Hippocampal formation (tissue), 2 donors: Measurements from ENCODE around the gene C1orf21.

Source experiments
- DNase-seq, 2 donors: peaks; one replicate each; lab custom pipeline; 2025; lab: John Stamatoyannopoulos, UW

C1orf21 gene

GRCh38 chr1:184447651-184448185 lies 60.9 kb downstream of the C1orf21 start:
- DNase-seq = no peak

GRCh38 chr1:184449916-184450315 lies 63.1 kb downstream of the C1orf21 start:
- DNase-seq = no peak

DNA sequence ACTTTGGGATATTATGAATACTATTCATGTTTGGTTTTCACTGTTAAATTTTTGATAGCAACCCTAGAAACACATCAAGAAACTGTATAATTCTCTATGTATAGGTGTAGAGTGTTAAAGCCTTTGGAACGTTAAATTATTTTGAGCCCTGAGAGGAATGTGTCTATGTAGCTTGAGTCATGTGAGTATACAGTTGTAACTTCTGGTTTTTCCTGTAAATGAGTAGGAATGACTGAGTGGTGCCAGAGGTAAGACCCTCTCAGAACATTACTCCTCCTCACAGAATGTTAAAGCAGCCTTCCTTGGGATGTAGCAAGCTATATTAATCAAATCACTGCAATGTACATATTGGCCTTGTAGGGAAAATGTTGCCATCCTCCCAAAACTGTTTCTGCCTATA lies 69.0 kb downstream of the C1orf21 start:
- DNase-seq = no peak

DNA sequence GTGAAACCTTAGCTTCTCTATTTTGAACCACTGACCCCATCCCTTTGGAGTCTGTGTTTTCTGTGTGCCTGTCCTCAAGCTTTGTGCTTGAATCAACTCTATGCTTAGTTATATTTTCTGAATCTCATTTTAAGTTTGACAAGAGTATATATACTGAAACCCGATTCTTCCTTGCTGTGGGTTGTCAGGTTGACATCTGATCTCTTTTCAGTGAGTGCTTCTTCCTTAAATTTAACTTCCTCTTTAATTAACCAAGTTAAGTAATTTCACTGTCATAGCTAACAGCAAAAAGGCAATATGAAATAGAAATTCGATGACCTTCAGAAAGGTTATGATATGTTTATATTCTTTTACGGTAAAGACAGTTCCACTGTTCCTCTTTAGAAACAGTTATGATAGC lies 69.4 kb downstream of the C1orf21 start:
- DNase-seq = no peak

DNA sequence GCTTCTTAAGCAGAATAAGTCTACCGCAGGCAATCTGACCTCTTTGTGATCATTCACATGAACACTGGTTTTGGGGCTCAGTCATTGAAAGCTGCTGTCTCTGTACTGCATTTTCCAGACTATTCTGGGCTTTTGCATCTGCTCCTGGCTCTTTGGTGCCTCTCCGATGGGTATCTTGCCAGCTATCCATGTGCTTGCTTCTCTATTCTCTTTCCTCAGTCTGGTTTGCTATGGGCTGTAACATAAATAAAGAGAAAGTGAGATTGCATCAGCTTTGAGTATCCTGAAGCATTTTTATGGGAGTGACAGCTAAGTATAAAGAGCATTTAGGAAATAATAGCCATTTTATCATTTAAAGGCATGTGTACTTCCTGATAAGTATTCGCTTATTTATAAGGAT lies 70.7 kb downstream of the C1orf21 start:
- peak in 1 of 2 donors; percentile 9 for DNase-seq

GRCh38 chr1:184461321-184461720 lies 74.5 kb downstream of the C1orf21 start:
- no peak for DNase-seq

DNA sequence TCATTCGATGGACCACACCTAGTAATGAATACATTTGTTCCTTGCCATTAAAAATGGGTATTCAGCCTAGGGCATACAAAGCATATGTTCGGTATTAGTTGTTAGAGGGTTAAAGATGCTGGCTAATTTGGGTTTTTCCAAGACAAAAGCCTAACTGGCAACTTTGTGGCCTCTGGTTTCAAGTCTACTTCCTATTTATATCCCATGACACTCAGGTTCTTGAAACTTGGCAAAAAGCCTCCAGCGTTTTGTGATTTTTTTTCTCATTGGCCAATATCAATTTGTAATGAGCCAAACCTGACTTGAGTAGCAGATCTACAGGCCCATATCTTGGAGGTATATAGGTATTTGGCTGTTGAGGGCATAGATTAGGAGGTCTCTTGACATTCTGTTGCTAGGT lies 75.3 kb downstream of the C1orf21 start:
- no peak for DNase-seq

DNA sequence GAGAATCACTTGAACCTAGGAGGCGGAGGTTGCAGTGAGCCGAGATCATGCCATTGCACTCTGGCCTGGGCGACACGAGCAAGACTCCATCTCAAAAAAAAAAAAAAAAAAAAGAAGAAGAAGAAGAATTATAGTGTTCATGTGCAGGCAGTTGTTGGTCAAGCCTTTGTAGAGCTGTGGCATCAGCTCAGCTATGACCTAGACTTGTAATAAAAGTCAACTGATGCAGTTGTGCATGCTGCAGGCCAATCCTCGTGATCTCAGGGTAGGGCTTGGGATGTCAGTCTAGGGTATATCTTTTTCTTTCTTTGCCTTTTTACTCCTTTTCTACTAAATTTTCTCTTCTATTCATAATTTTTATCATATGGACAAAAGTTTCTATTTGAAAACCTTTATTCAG lies 76.2 kb downstream of the C1orf21 start:
- no peak for DNase-seq

GRCh38 chr1:184463680-184464079 lies 76.9 kb downstream of the C1orf21 start:
- DNase-seq = no peak

GRCh38 chr1:184464757-184465156 lies 77.9 kb downstream of the C1orf21 start:
- DNase-seq = no peak

DNA sequence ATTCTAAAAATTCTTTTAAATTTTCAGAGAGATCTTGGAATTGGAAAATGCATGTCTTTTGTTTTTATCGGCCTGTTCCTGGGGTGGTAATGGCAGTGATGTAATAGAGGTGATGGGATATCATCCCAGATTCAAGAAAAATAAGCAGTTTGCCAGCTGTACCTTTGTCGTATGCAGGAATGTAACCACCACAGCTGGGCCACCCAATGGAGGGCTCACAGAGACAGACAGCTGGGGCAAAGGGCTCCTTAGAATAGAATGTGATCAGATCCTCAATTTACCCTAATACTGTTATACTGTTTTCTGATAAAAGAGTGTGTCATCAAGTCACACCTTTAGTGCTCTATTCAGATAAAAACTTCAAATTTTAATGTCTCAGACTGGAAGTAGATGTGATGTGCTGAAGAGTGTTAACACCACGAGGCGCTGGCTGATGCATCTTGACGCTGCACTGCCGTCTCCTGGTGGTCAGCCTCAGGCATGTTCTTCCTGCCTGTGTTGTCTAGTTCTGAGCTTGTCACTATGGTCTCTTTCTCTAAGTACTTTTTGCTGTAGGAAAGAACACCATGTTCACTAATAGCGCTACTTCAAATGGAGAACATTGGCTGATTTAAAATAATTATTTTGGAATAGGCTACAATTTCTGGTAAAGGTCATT lies 78.8 kb downstream of the C1orf21 start:
- DNase-seq = no peak

DNA sequence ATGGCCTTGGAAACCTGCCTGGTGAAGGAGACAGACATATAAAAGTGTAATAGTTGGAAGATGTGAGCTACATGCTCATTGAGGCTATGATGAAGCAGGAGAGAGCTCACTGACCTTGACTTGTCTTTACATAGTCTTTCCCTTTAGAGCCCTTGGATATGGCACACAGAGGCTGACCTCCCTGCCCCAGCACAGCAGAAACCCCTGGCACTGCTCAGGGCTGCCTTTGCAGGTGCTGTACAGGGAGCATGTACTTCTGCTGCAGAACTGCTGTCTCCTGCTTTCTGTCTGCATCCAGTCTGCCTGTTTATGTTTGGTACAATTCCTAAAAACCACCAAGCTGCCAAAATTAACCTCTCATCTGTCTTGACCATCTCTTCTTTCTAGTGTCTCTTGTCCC lies 80.5 kb downstream of the C1orf21 start:
- DNase-seq = no peak

DNA sequence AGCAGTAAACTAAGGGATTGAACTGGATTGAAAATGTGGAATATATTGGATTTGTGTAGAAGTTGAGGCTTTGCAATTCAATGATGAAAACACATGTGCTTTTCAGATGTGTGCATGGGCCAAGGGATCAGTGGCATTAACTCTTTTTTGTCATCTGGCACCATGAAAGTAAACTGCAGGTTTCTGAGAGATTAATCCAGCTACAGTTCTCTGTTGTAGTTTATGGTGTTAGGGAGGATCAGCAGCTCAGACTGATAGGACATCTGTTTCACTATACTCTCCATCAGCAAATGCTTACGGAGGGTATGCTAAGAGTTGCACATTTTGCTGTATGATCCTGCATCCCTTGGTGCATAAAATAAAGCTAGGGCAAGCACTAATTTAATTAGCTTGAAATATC lies 82.6 kb downstream of the C1orf21 start:
- no peak for DNase-seq

- DNase-seq = no peak
Observed at GRCh38 chr1:184471686-184472085, 84.9 kb downstream of the C1orf21 start.

GRCh38 chr1:184472136-184472535 lies 85.3 kb downstream of the C1orf21 start:
- peak in 1 of 2 donors; percentile 10 for DNase-seq

- no peak for DNase-seq
Observed at GRCh38 chr1:184473176-184473966, 86.5 kb downstream of the C1orf21 start.

DNA sequence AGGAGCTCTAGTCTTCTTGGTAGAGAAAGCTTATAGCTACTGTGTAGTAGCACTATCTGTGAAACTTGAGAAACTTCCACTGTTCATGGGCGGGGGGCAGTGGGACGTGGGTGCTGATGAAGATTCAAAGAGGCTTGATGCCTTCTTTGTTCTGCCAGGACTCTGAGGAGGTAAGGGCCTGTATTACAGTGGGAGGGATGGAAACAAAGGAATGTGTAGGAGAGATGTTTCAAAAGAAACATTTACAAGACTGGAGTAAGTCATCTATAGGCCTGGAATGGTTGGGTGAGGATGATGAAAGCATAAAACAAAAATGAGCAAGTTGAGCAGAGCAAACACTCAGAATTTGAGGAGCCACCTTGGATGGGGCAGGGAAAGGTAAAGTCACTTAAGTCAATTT lies 89.4 kb downstream of the C1orf21 start:
- no peak for DNase-seq

GRCh38 chr1:184479435-184480167 lies 92.8 kb downstream of the C1orf21 start:
- no peak for DNase-seq

- DNase-seq = no peak
Observed at GRCh38 chr1:184480736-184481135, 93.9 kb downstream of the C1orf21 start.

- no peak for DNase-seq
Observed at GRCh38 chr1:184482136-184482535, 95.3 kb downstream of the C1orf21 start.

DNA sequence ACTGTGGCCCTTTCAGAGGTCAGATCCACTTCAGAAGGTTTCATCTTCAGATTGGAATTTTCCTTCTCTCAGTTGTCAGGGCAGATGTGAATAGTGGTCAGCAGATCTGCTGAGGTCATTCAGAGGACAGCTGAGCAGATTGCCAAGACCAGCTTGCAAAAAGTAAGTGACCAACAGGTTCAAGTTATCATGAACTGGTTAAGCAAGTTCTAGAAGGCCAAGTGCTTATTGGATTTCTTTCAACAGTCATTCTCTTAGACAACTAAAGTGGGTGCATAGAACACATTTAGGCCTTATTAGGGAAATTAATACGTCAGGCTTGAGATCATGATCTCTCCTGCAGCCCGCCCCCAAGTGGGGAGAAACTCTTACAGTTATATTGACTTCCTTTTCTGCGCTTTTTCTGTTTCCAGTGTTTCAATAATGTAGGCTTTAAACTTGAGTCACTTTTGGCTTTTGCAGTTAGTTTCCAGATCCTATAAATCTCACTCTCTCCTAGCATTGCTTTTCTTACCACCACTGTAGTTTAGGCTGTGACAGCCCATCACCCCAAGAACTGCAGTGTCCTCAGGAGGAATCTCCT lies 96.4 kb downstream of the C1orf21 start:
- no peak for DNase-seq
